Measurements from ENCODE around the gene AMPD3.

The AMPD3 gene

GRCh38 chr11:10539339-10539738, 84.3 kb downstream of the AMPD3 start:
- no peaks in the 10 kb centered on the region for H3K9me3 Mint-ChIP-seq
- no peaks in the 10 kb centered on the region for H3K27me3 Mint-ChIP-seq
- no peak for DNase-seq
- peaks cover 2% of the 10 kb centered on the region for H3K36me3 Mint-ChIP-seq (ENCODE audit: insufficient read depth)
- no peak for ATAC-seq (replicated peaks)
- peak overlapping the region; percentile 89 to 90 for H3K4me3 Mint-ChIP-seq
- peak overlapping the region in 1 of 2 donors; percentile 96 for H3K27ac Mint-ChIP-seq
- peaks cover 9 to 16% of the 10 kb centered on the region in 2 donors for H3K4me1 Mint-ChIP-seq (ENCODE audit: low read depth in 2 of 2)

DNA sequence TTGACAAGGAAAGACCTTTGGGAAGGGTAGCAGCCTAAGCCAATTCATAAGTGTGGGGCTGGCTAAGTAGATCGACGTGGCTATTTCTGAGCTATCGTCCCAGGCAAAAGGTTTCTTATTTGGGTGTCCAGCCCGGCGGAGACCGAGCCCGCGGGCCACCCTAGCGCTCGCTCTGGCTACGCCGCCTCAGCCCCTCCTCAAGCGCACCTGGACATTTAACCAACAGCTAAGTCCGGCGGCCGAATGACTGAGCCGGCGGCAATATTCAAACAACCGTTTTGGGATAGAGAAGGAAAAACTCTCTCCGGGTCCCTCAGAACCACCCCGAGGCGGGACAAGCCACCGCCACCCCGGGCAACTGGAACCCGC, 85.5 kb downstream of the AMPD3 start:
- peak; percentile 4 for ATAC-seq (replicated peaks)
- DNase-seq = no peak
- Mint-ChIP-seq H3K4me3 (peak overlapping the region; percentile 89 to 90), H3K27me3 (no peaks in the 10 kb centered on the region), H3K4me1 (ENCODE audit: low read depth in 2 of 2) (peaks cover 9 to 16% of the 10 kb centered on the region in 2 donors), H3K9me3 (no peaks in the 10 kb centered on the region), H3K36me3 (ENCODE audit: insufficient read depth) (peaks cover 2% of the 10 kb centered on the region), H3K27ac (peak overlapping the region; percentile 92 to 96)

DNA sequence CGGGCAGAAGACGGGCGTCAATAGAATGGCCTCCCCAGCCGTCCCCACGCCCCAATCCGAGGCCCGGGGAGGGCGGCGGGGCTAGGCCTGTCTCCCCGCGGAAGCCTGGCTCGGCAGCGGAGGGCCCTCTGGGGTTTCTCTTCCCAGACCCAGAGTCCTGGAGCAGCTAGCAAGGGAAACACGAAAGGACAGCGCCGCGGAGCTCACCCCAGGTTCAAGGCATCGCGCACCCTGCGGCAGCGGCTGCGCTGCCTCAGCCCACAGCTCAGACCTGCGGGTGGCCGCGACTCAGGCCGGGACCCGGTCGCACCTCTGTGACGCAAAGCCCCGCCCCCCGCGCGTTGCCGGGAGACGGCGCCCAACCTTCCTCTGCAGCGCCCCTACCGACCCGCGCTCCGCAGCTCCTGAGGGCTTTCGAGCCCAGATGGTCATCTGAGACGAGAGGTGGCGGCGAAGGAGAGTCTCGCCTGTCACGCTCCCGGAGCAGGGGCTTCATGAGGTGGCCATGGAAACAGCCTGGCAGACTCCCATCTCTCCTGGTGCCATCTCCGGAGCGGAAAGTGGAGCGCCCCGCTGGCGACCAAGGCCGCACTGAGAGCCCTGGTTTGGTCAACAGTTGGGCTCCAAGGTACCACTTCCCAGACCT, 86.0 kb downstream of the AMPD3 start, which contains the start of gene RNF141:
Gene RNF141, minus strand, starts transcription at position 273 of the 646 bp plus-strand sequence. CDS start 7,029 bp downstream, outside the sequence.
- Mint-ChIP-seq H3K4me3 (peak within 1 kb of the TSS; percentile 89 to 90), H3K9me3 (no peaks in the 10 kb centered on the region), H3K36me3 (ENCODE audit: insufficient read depth) (peaks cover 2% of the 10 kb centered on the region), H3K27me3 (no peaks in the 10 kb centered on the region), H3K27ac (peak within 1 kb of the TSS; percentile 92 to 96), H3K4me1 (ENCODE audit: low read depth in 2 of 2) (peaks cover 9 to 16% of the 10 kb centered on the region in 2 donors)
- ATAC-seq (replicated peaks) (peak; percentile 96), DNase-seq (peak; percentile 95 to 97 (median 96))

DNA sequence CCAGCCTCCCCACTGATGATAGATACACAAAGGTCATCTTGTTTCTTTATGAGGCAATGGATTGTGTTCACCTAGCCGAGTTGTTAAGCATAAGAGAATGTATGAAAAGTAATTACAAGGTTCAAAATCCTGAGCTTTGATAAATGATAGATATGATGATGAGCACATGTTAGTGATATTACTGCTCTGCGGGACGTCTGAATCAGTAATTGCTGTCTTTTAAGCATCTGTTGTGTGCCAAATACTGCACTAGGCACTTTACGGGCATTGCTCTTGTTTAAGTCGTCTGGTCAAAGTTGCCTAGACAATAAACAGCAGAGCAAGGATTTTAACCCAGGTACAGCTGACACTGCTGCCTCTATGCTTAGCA, 86.5 kb downstream of the AMPD3 start:
- H3K27me3 Mint-ChIP-seq = no peaks in the 10 kb centered on the region
- peaks cover 9 to 16% of the 10 kb centered on the region in 2 donors for H3K4me1 Mint-ChIP-seq (ENCODE audit: low read depth in 2 of 2)
- H3K4me3 Mint-ChIP-seq = peak overlapping the region; percentile 89 to 90
- peak in 1 of 3 experiments; percentile 5 for DNase-seq
- peaks cover 2% of the 10 kb centered on the region for H3K36me3 Mint-ChIP-seq (ENCODE audit: insufficient read depth)
- ATAC-seq (replicated peaks) = no peak
- no peaks in the 10 kb centered on the region for H3K9me3 Mint-ChIP-seq
- H3K27ac Mint-ChIP-seq = peak overlapping the region; percentile 92 to 96

GRCh38 chr11:10542776-10543175, 87.7 kb downstream of the AMPD3 start:
- Mint-ChIP-seq H3K36me3 (ENCODE audit: insufficient read depth) (peaks cover 2% of the 10 kb centered on the region), H3K4me1 (ENCODE audit: low read depth in 2 of 2) (peaks cover 9 to 16% of the 10 kb centered on the region in 2 donors), H3K27ac (peak overlapping the region in 1 of 2 donors; percentile 35), H3K9me3 (no peaks in the 10 kb centered on the region), H3K4me3 (no peak overlapping the region), H3K27me3 (peaks cover 0 to 2% of the 10 kb centered on the region in 2 donors)
- ATAC-seq (replicated peaks) (no peak), DNase-seq (no peak)

GRCh38 chr11:10543782-10544181, 88.7 kb downstream of the AMPD3 start:
- Mint-ChIP-seq H3K36me3 (ENCODE audit: insufficient read depth) (peaks cover 2% of the 10 kb centered on the region), H3K4me3 (no peak overlapping the region), H3K4me1 (ENCODE audit: low read depth in 2 of 2) (peaks cover 9 to 16% of the 10 kb centered on the region in 2 donors), H3K27ac (no peak overlapping the region), H3K9me3 (no peaks in the 10 kb centered on the region), H3K27me3 (peaks cover 9 to 12% of the 10 kb centered on the region in 2 donors)
- no peak for DNase-seq
- ATAC-seq (replicated peaks) = no peak

DNA sequence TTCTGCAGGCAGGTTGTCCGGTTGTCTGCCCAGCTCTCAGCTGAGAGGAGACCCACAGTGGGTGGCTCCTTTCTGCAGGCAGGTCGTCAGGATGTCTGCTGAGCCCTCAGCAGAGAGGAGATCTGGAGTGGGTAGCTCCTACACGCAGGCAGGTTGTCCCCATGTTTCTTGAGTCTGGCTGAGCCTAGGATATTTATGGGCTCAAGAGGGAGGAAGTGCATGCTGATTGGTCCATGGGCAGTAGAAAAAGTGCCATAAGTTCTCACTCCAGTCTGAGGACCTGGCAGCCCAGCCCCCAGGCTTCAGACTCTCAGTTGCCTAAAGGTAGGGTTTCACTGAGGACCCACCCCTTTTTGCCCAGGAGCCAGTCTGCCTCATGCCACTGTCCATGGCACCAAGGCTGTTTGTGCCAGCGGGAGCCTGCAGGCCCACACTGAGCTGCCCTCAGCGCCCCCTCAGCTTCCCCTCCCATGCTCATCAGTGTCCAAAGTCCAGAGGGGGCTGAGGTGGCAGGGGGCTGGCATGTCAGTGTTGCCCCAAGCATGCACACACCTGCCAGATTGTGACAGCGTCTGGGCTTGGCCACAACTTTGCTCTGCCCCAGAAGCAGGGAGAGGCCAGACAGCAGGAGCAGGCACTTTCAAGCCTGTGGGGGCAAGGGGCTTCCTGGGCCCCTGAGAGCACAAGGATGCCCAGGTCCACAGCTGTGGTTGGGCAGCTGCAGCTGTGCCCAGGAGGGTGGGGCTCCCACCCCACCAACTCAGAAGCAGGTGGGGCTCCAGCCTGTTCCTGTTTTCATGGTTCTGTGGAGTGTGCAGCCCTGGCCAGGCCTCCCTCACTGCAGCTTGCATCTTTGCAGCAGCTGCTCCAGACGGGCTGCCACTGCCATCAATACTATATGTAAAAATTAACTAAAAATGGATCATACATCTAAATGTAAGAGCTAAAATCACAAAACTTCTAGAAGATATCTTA, 89.7 kb downstream of the AMPD3 start:
- peaks cover 9 to 20% of the 10 kb centered on the region in 2 donors for H3K27me3 Mint-ChIP-seq
- no peak for DNase-seq
- no peak overlapping the region for H3K4me3 Mint-ChIP-seq
- H3K4me1 Mint-ChIP-seq (ENCODE audit: low read depth in 2 of 2) = peaks cover 6 to 10% of the 10 kb centered on the region in 2 donors
- H3K27ac Mint-ChIP-seq = no peak overlapping the region
- no peak for ATAC-seq (replicated peaks)
- H3K9me3 Mint-ChIP-seq = no peaks in the 10 kb centered on the region
- peaks cover 2% of the 10 kb centered on the region for H3K36me3 Mint-ChIP-seq (ENCODE audit: insufficient read depth)

- DNase-seq = no peak
- H3K27me3 Mint-ChIP-seq = peaks cover 27 to 50% of the 10 kb centered on the region in 2 donors
- H3K4me1 Mint-ChIP-seq (ENCODE audit: low read depth in 2 of 2) = no peaks in the 10 kb centered on the region
- H3K4me3 Mint-ChIP-seq = no peak overlapping the region
- H3K36me3 Mint-ChIP-seq (ENCODE audit: insufficient read depth) = no peaks in the 10 kb centered on the region
- H3K27ac Mint-ChIP-seq = no peak overlapping the region
- peaks cover 0 to 6% of the 10 kb centered on the region in 2 donors for H3K9me3 Mint-ChIP-seq
- ATAC-seq (replicated peaks) = no peak
Measured at GRCh38 chr11:10550503-10551289, 95.6 kb downstream of the AMPD3 start.

- Mint-ChIP-seq H3K9me3 (peaks cover 0 to 6% of the 10 kb centered on the region in 2 donors), H3K27ac (no peak overlapping the region), H3K4me1 (ENCODE audit: low read depth in 2 of 2) (no peaks in the 10 kb centered on the region), H3K27me3 (peaks cover 27 to 55% of the 10 kb centered on the region in 2 donors), H3K36me3 (ENCODE audit: insufficient read depth) (no peaks in the 10 kb centered on the region), H3K4me3 (no peak overlapping the region)
- ATAC-seq (replicated peaks) (no peak), DNase-seq (no peak)
Measured at GRCh38 chr11:10551290-10551592, 96.2 kb downstream of the AMPD3 start.

DNA sequence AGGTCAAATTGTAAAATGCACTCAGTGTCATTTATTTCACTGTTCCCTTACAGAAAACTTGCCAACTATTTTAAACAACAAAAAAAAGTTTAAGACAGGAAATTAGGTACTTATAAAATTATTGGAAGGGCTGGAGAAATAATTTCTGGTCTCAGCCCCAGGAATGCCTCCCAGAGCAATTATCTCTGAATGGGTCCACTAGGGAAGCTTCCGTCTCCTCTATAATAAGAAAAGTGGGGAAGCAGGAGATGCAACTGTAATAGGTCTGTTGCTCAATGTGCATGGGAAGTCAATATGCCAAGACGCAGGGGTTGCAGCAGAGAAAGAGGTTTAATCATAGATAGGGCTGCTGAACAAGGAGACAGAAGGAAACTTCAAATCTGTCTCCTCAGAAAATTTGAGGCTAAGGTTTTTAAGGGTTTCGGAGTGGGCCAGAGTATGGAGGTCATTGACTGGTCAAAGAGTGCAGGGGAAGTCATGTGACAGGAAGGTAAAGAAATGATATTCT, 96.8 kb downstream of the AMPD3 start:
- H3K9me3 Mint-ChIP-seq = peaks cover 0 to 6% of the 10 kb centered on the region in 2 donors
- H3K4me1 Mint-ChIP-seq (ENCODE audit: low read depth in 2 of 2) = no peaks in the 10 kb centered on the region

DNA sequence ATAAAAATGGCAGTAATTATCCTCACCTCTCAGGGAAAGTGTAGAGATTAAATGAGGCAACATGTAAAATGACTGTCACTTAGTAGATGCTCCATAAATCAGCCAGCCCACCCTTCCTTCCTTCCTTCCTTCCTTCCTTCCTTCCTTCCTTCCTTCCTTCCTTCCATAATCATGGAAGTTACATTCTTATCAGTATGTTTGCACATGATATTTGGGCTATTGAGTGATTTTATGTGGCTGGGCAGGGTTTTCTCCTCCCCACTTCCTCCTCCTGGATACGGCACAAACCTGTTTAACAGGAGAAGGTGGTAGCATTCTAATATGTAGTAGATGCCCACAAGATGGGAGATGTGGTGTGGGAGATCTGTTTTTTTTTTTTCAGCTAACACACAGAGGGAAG, 101.5 kb downstream of the AMPD3 start:
- H3K4me1 Mint-ChIP-seq (ENCODE audit: low read depth in 2 of 2) = no peaks in the 10 kb centered on the region
- H3K27me3 Mint-ChIP-seq = peaks cover 20 to 42% of the 10 kb centered on the region in 2 donors
- no peak overlapping the region for H3K4me3 Mint-ChIP-seq
- ATAC-seq (replicated peaks) = no peak
- no peak for DNase-seq
- H3K27ac Mint-ChIP-seq = no peak overlapping the region
- H3K36me3 Mint-ChIP-seq (ENCODE audit: insufficient read depth) = no peaks in the 10 kb centered on the region
- peaks cover 0 to 4% of the 10 kb centered on the region in 2 donors for H3K9me3 Mint-ChIP-seq

More for the DNA sequence above, 96.8 kb downstream of the AMPD3 start:
- Mint-ChIP-seq H3K27me3 (peaks cover 33 to 62% of the 10 kb centered on the region in 2 donors), H3K36me3 (ENCODE audit: insufficient read depth) (no peaks in the 10 kb centered on the region), H3K27ac (no peak overlapping the region), H3K4me3 (no peak overlapping the region)
- ATAC-seq (replicated peaks) (no peak), DNase-seq (no peak)

Data from effector memory CD8-positive, alpha-beta T cell (primary cell).